Fibroblast of skin of right biceps (primary cell): ENCODE data around the gene MZB1.
"Not testable (repeated sequence)": the region's sequence is repeated elsewhere in the genome, so short reads cannot be mapped to it uniquely, and the experiment has no call there.

Source experiments
- DNase-seq: peaks from one replicate; pipeline ENCODE4 v3.0.0-alpha.2; 2013

The MZB1 gene

GRCh38 chr5:139371482-139372435 lies 18.0 kb downstream of the MZB1 start:
- no peak for DNase-seq

- peak; percentile 66 for DNase-seq
These were observed 20.5 kb downstream of the MZB1 start for GRCh38 chr5:139369181-139369580.

DNA sequence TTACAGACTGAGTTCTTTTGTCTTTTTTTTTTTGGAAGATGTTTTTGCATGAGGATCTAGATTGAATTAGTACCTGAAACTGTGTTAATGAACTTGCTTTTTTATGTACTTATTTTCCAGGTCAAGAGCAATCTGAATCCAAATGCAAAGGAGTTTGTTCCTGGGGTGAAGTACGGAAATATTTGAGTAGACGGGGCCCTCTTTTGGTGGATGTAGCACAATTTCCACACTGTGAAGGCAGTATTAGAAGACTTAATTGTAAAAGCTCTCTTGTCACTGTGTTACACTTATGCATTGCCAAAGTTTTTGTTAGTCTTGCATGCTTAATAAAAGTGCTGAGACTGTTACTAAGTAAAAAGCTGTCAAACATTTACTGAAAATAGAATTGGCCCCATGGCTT lies 21.1 kb downstream of the MZB1 start:
- peak; percentile 10 for DNase-seq

GRCh38 chr5:139364466-139364865 lies 25.2 kb downstream of the MZB1 start:
- DNase-seq: no peak

GRCh38 chr5:139363937-139364336 lies 25.8 kb downstream of the MZB1 start:
- no peak for DNase-seq

GRCh38 chr5:139361835-139362429 lies 27.8 kb downstream of the MZB1 start:
- DNase-seq: no peak

DNA sequence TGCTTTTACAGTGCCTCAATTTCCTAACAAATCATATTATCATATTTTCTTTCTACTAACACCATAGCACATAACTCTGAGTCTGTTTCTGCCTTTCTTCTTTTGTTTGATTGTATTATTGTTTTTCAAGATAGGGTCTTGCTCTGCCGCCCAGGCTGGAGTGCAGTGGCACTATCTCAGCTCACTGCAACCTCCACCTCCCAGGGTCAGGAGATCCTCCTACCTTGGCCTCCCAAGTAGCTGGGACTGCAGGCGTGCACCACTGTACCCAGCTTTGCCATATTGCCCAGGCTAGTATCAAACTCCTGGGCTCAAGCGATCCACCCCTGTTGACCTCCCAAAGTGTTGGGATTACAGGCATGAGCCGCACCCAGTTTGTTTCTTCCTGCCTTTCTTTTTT lies 29.3 kb downstream of the MZB1 start:
- no peak for DNase-seq

DNA sequence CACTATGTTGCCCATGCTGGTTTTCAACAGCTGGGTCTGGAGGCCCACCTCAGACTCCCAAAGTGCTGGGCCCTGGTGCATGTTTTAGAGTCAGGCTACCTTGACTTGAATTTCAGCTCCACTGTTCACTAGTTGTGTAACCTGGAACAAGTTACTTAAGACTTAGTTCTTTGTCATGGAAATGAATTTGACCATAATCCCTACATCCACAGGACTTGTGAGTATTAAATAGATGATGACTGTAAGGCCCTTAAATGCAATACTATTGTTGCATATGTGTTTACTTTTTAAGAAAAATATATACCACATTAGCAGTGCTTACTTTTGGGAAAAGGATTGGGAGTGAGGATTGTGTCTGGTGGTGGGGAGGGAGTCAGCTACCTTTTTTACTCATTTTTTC lies 31.6 kb downstream of the MZB1 start:
- no peak for DNase-seq

- DNase-seq: not testable (repeated sequence)
These were observed 33.8 kb downstream of the MZB1 start for GRCh38 chr5:139355900-139356299.

DNA sequence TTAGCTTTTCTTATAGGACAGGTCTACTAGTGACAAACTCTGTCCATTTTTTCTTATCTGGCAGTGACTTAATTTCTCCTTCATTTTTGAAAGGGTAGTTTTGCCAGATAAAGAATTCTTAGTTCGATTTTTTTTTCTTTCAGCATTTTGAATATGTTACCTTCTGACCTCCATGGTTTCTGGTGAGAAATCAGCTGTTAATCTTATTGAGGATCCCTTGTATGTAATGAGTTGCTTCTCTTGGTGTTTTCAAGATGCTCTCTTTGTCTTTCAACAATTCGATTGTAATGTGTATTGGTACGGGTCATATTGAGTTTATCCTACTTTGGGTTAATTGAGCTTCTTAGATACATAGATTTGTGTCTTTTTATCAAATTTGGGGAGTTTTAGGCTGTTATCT lies 35.5 kb downstream of the MZB1 start:
- no peak for DNase-seq

GRCh38 chr5:139347863-139348262 lies 41.9 kb downstream of the MZB1 start:
- DNase-seq: not testable (repeated sequence)

- not testable (repeated sequence) for DNase-seq
These were observed 44.3 kb downstream of the MZB1 start for GRCh38 chr5:139345442-139345841.

- no peak for DNase-seq
These were observed 45.5 kb downstream of the MZB1 start for GRCh38 chr5:139344177-139344576.

DNA sequence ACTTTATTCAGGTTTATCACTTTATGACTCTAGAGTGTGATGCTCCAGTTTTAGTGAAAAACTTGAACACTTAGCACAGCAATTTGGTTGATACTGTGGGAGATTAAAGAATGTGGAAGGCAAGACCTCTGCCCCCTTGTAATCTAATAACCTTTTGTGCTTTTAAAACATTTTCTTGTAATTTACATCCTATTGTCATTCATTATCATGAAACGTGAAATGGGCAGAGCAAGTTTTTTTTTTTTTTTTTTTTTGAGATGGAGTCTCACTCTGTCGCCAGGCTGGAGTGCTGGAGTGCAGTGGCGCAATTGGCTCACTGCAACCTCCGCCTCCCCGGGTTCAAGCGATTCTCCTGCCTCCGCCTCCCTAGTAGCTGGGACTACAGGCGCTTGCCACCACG lies 46.2 kb downstream of the MZB1 start:
- DNase-seq: no peak

DNA sequence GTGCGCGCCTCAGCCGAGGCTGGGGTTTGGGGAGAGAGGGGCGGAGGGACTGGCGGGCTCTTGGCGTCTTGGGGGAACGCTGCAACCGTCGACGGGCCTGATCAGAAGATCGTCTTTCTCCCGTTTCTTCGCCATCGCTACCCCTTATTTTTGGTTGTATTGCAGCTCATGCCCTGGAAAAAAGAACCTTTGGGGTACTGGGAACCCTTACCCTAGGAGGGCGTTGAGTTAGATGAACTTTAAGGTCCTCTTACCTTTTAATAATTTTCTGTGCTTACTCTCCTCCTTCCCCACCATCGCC lies 47.3 kb downstream of the MZB1 start:
- DNase-seq: no peak

DNA sequence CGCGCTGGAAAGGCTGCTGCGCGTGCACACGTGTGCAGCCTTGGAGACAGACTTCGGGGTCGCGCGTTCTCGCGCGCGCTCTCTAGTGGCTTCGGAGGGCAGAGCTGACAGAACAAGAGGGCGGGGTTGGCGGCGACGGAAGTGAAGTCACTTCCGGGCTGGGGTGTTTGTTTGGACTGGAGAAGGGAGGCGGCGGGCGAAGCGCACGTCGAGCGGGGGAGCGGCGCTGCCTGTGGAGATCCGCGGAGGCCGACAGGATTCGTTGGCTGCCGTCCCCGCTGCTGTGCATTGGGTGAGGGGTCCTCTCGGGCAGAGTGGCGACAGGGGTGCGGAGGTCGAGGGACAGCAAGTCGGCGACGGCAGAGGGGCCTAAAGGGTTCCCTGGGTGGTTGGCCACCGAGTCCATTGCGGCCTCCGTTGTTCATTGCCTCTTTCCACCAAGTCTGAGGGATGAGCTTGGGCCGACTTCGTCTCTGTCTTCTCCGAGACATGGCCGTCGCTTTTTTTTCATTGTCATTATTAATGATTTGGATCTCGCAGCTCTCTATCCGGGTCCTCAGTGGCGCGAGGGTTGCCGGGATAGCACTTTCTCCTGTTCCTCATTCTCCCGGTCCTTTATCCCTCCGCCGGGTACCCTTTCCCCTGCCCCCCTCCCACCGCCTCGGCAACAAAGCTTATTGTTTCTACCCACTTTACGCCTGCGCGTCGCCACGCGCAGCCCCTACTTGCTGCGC lies 47.9 kb downstream of the MZB1 start, which contains the start of gene PAIP2:
Gene PAIP2, plus strand, starts transcription at position 166 of the 734 bp plus-strand sequence. CDS start 21,931 bp downstream, outside the sequence.
- DNase-seq: peak; percentile 98

DNA sequence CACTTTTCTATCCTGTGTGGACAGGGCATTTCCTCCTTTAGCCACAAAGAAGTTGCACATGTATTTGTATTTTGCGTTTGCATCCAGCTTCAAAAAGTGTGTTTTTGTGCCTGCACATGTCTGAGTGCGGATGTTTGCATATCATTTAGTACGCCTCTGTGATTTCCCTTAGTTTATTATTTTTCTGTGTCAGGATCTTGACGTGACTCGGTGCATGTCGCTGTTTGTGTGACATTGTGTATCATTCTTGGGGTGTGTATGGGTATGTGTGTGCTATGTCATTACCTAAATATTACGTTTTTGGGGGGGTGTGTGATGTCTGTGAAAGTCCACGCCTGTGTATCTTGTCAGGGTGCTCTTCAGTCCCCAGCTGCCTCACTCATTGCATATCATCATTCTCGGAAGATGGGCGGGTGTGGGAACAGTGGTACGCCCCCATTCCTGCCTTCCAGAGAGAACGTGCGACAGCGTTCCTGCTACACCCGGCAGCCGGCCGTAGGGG lies 48.5 kb downstream of the MZB1 start:
- DNase-seq: no peak

GRCh38 chr5:139340051-139340450 lies 49.7 kb downstream of the MZB1 start:
- DNase-seq: no peak
